ENCODE measurements around the gene TRIM65. TPM values are rescaled to one million over a fixed set of nuclear protein-coding genes. Genes with fewer than 3 reads are reported as not detected.

The TRIM65 gene
- total and polyA plus RNA-seq, 10 of the 15 experiments (the other 5 are each of a cell fraction or from before 2014, with no cell fraction given) = 1.4 to 26.0 (median 10.8) TPM

DNA sequence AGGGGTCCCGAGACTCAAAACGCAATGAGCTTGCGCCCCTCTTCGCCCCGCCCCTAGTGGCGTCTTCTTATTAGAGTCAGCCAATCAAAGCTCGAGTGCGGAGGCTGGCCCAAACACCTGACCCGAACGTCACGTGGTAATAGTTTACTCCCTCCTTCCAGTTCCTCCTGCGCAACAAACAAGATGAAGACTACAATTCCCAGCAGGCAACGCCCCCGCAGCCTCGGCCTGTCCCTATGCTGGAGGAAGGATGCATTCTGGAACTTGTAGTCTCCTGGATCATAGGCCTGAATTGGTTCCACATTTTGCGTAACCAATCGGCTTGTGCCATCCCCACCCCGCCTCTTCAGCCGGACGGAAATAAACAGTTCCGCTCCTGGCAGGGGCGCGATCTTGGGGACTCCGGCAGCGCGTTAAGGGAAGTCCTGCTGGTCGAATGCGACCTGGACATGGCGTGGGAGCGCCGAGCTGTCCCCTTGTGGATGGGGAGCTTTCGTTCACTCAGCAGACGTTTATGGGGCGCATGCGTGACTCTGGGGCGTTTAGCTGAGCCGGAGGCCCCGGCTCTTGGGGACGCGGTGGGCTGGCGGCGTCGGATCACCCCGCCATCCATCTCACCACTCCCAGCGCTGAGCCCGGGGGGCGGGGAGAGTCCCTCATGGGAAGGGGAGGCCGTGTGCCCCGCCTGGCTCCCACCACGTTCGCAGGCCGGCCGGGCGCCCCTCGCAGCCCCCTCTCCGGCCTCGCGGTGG is 41.3 kb downstream of the TRIM65 start, which contains the start of gene WBP2 (continued):
- TF ChIP-seq, protein P1, sequence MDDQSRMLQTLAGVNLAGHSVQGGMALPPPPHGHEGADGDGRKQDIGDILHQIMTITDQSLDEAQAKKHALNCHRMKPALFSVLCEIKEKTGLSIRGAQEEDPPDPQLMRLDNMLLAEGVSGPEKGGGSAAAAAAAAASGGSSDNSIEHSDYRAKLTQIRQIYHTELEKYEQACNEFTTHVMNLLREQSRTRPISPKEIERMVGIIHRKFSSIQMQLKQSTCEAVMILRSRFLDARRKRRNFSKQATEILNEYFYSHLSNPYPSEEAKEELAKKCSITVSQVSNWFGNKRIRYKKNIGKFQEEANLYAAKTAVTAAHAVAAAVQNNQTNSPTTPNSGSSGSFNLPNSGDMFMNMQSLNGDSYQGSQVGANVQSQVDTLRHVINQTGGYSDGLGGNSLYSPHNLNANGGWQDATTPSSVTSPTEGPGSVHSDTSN (IDR thresholded peaks at IDR 0.05; ENCODE audit: insufficient replicate concordance, low read depth, low read length) = no peak
- TF ChIP-seq BHLHE40 (IDR thresholded peaks at IDR 0.05; ENCODE audit: borderline replicate concordance in 1 of 2, low read depth in 2 of 2, low read length in 1 of 2) (peak; percentile 56 to 81; a peak in 2 of 4 replicates), ZNF217 (IDR thresholded peaks at IDR 0.05) (peak; percentile 49; the same call in 1 of the 2 replicates), SRF (IDR thresholded peaks at IDR 0.05; ENCODE audit: low read depth in 2 of 2, low read length in 2 of 2) (no peak; a peak in 1 of 4 replicates), ATF7 (IDR thresholded peaks at IDR 0.05; ENCODE audit: low read depth) (peak; percentile 60; the same call in 1 of the 2 replicates), TCF7 (IDR thresholded peaks at IDR 0.05; ENCODE audit: borderline replicate concordance) (no peak), REST (IDR thresholded peaks at IDR 0.05; ENCODE audit: low read depth, low read length) (no peak), ZBTB4 (CRISPR knock-in tag; IDR thresholded peaks at IDR 0.05) (no peak), TAF1 (IDR thresholded peaks at IDR 0.05; ENCODE audit: borderline replicate concordance, low read depth, low read length) (peak; percentile 59; the same call in 1 of the 2 replicates), YBX1 (IDR thresholded peaks at IDR 0.05) (no peak), HSF1 (IDR thresholded peaks at IDR 0.05; ENCODE audit: low read depth, low read length) (no peak), E4F1 (IDR thresholded peaks at IDR 0.05; ENCODE audit: borderline replicate concordance, partially characterized antibody) (peak; percentile 34), MTA3 (IDR thresholded peaks at IDR 0.05; ENCODE audit: borderline replicate concordance, low read length) (no peak), IKZF1 (conservative IDR thresholded peaks at IDR 0.05) (peak; percentile 93), POU2F2 (IDR thresholded peaks at IDR 0.05; ENCODE audit: borderline replicate concordance, low read depth, low read length) (peak; percentile 79; the same call in 2 of the 3 replicates)

All from GM12878 (cell line).